A204.1 (cell line): ENCODE data around the gene ALDH2.
"Not testable (repeated sequence)": the region's sequence is repeated elsewhere in the genome, so short reads cannot be mapped to it uniquely, and the experiment has no call there.

Experiments used
- FAIRE-seq: peaks from 2 replicates; lab custom pipeline; 2012; peaks lifted over from hg19 to GRCh38; lab: Jason Lieb, UNC

ALDH2 gene

DNA sequence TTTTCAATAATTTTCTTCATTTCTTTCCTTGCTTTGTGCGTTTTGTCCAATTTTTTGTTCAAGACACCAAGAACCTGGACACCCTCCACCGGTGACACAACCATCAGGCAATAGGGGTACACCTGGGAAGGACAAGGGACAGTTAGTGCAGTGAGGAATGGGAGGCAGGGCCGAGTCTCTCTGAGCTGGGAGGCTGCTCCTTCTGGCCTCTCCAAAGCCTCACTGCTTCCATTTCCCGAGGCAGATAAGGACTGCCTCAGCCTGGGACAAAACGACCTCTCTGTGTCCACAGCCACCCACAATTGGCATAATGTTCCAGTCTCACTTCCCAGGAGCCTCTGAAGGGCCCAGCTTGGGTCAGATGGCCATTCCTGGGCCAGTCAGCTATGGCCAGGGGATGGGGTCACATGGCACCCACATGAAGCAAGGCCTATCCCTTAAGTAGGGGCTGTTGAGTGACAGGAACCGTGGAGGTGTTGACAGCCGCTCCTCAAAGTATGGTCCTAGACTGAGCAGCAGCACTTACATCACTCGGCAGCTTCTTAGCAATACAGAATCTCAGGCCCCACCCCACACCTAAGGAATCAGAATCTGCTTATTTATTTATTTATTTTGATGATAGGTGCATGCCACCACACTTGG, 61.7 kb downstream of the ALDH2 start:
- FAIRE-seq: no peak

DNA sequence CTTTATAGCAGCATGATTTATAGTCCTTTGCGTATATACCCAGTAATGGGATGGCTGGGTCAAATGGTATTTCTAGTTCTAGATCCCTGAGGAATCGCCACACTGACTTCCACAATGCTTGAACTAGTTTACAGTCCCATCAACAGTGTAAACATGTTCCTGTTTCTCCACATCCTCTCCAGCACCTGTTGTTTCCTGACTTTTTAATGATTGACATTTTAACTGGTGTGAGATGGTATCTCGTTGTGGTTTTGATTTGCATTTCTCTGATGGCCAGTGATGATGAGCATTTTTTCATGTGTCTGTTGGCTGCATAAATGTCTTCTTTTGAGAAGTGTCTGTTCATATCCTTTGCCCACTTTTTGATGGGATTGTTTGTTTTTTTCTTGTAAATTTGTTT, 62.9 kb downstream of the ALDH2 start:
- FAIRE-seq: not testable (repeated sequence)

DNA sequence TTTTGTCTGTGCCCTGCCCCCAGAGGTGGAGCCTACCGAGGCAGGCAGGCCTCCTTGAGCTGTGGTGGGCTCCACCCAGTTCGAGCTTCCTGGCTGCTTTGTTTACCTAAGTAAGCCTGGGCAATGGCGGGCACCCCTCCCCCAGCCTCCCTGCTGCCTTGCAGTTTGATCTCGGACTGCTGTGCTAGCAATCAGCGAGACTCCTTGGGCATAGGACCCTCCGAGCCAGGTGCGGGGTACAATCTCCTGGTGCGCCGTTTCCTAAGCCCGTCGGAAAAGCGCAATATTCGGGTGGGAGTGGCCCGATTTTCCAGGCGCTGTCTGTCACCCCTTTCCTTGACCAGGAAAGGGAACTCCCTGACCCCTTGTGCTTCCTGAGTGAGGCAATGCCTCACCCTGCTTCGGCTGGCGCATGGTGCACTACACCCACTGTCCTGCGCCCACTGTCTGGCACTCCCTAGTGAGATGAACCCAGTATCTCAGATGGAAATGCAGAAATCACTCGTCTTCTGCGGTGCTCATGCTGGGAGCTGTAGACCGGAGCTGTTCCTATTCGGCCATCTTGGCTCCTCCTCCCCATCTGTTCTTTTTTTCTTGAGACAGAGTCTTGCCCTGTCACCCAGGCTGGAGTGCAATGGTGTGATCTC, 68.1 kb downstream of the ALDH2 start:
- FAIRE-seq: not testable (repeated sequence)

DNA sequence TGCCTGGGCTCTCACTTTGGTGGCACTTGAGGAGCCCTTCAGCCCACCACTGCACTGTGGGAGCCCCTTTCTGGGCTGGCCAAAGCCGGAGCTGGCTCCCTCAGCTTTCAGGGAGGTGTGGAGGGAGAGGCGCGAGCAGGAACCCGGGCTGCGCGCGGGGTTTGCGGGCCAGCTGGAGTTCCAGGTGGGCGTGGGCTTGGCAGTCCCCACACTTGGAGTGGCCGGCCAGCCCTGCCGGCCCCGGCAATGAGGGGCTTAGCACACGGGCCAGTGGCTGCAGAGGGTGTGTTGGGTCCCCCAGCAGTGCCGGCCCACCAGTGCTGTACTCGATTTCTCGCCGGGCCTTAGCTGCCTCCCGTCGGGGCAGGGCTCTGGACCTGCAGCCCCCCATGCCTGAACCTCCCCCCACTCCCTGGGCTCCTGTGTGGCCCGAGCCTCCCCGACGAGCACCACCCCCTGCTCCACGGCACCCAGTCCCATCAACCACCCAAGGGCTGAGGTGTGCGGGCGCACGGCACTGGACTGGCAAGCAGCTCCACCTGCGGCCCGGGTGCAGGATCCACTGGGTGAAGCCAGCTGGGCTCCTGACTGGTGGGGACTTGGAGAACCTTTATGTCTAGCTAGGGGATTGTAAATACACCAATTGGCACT, 68.9 kb downstream of the ALDH2 start:
- not testable (repeated sequence) for FAIRE-seq

DNA sequence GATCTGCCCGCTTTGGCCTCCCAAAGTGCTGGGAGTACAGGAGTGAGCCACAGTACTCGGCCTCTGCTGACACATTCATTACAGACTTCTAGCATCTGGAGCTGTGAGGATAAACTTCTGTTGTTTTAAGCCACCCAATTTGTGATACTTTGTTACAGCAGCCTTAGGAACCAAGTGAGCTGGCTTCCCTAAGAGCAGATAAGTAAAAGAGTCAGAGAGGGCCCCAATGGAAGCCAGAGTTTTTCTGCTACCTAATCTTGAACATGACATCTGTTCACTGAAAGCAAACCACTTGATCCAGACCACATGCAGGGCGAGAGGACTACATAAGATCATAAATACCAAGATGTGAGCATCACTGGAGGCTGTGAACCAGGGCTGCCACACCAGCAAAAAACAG, 71.6 kb downstream of the ALDH2 start:
- FAIRE-seq: no peak

DNA sequence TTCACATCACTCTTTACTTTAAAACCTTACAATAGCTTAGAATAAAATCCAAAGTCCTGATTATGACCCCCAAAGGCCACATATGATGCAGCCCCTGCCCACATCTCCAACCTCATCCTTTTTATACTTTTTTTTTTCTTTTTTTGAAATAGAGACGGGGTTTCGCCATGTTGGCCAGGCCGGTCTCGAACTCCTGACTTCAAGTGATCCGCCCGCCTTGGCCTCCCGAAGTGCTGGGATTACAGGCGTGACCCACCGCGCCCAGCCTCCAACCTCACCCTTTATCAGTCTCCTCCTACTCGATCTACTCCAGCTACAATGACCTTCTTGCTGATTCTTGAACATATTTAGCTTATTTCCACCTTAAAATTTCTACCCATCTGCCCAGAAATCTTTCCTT, 74.1 kb downstream of the ALDH2 start:
- FAIRE-seq: no peak

DNA sequence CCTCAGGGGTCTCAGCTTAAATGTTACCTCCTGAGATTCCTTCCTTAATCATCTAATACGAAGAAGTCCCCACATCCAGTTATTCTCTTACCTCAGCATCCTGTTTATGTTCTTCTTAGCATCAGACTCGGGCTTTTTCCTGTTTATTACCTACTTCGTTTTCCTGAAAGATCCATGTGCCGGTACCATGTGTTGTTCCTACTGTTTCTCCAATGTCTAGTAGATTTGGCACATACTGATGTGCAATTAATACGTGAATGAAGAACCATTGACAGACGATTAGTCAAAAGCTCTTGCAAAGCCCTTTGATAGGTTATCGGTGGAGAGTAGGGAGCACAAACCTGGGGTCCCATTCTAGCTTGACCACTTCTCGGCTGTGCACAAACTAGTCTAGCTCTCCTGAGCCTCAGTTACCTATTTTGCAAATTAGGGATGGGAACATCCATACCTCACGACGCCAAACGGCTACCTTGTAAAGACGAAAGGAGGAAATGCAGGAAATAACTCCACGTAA, 74.6 kb downstream of the ALDH2 start:
- FAIRE-seq: no peak

DNA sequence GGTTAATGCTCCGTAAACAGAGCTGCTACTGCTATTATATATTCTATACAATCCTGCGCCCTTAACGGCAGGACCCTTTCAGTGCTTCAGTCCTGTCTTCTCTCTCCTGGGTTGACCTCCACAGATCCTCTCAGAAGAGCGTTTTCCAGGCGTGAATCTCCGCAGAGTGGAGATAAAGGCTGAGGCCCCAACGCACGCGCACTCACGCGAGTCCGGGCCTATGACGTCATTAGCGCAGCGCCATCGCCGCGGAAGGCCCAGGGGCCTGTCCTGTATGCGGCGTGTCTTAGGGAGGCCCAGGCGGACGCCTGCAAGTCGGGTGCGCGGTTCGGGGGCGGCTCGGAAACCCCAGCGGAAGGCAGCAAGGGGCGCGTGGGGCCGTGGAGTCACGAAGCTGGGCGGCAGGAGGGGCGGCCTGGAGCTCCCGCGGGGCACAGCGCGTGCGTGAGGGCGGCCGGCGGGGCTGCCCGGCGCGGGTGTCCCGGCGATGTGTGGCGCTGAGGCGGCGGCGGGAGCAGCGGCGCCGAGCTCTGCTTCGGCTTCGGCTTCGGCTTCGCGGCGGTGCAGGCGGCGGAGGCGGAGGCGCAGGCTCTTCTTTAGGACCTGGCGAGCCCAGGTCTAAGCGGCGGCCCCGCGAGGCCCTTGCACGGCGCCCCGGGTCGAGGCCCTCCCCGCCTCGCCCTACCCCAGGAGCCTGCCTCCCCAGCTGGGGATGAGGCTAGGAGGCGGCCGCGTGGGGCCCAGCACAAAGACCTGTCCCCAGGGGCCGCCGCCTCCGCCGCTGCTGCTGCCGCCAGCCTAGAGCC, 75.2 kb downstream of the ALDH2 start, which contains the start of gene MAPKAPK5:
TSS of gene MAPKAPK5 (plus strand) at position 479 of the 806 bp plus-strand sequence. CDS start 506 bp downstream, outside the sequence.
- no peak for FAIRE-seq

DNA sequence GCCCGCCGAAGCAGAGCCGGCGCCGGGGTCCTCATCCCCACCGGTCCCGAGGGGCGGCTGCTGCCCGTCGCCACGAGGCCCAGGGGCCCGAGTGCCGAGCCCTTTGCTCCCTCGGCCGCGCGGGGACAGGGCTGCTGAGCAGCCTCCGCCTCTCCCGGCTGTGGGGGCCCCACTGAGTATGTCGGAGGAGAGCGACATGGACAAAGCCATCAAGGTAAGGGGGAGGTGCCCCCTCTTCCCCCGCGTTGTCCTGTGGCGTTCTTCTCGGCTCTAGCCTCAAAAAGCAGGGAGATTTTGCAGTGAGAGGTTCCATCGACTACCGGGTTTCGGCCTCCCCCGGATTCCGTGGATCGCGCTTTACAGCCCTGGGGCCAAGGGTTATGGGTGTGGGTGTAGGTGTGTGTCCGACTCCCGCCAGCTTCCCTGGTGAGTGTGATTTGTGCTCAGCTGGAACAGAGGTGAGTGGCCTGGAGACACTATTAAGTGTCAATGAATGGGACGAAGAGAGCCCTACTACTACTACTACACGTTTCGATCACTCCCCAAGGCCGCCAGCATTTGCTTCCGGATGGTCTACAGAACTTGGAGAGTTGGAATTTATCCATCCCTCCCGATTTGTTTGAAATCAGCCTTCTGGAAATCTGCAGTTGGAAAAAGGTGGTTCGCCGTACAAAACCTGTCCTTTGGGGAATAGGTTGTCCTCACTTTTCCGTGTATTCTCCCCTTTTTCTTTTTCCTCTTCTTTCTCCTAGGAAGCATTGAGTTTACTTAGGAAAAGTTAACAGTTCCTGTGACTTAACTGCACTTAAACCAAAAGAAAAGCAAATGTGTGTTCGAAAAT, 76.0 kb downstream of the ALDH2 start:
- no peak for FAIRE-seq

DNA sequence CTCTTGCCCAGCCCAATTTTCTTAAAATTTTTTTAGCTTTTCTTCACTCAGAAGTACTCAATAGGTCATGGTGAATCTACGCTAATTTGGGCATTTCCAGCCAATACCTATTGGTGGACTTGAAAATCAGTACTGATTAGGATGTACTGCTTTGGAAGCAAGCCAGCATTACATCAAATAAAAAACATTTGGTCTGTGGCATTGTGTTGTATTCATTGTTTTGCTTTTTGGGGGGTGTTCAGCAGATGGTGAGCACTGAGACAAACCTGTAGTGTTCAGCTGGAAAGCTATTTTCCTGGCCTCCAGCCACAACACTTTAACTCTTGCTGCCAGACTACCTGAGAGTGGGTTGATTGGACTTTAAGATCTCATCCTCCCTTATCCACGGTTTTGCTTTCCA, 79.3 kb downstream of the ALDH2 start:
- FAIRE-seq: no peak

DNA sequence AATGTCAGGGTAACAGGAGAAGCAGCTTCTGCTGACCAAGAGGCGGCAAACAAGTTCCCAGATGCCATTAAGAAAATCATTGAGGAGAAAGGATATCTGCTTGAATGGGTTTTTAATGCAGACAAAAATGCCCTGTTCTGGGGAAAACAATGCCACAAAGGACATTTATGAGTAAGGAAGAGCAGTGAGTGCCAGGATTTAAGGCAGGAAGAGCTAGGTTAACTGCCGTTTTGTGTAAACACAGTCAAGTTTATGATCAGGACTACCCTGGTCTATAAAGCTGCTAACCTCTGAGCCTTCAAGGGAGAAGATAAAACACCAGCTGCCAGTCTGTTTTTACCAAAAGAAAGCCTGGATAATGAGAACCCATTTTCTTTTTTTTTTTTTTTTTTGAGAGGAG, 83.8 kb downstream of the ALDH2 start:
- FAIRE-seq: no peak

DNA sequence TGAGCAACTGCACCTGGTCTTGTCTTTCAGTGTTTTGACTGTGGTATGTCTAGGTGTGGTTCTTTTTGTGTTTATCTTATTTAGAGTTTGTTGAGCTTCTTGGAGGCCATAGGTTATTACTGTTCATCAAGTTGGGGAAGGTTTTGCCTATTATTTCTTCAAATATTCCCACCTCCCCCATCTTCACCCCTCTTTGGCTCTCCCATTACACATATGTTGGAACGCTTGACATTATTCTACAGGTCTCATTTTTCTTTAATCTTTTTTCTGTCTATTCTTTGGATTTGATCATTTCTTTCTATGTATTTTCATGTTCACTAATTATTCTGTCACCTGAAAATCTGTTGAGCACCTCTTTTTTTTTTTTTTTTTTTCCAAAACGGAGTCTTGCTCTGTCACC, 91.5 kb downstream of the ALDH2 start:
- FAIRE-seq: no peak

DNA sequence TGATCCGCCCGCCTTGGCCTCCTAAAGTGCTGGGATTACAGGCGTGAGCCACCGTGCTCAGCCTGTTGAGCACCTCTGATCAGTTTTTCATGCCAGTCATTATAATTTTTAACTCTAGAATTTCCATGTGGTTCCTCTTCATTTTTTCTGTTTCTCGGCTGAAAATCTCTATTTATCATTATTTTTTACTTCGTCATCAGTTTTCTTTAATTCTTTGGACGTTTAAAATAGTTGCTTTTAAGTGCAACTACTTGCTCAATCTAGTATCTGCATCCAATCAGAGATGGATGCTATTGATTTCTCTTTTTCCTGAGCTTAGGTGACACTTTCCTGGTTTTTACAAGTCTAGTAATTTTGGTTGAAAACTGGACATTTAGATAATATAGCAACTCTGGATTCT, 92.0 kb downstream of the ALDH2 start:
- FAIRE-seq: no peak

DNA sequence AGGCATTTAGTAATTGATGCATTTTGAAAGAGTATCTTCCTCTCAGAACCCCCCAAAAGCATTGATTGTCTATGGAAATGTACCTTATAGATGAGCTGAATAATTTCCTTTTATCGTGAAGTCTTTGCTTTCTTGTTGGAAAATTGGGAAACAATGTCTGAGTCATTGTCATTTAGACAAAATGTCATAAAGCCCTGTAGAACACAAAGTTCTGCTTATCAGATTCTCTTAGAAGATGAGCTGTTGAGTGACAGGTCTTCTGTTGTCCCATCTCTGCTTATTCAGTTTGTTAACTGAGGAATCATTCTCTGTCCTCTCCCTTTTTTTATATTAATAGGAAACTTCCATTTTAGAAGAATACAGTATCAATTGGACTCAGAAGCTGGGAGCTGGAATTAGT, 98.2 kb downstream of the ALDH2 start:
- FAIRE-seq: no peak
